Esophagus muscularis mucosa (tissue), 4 donors: ENCODE results near the gene IGF1R. TPM values are rescaled to one million over a fixed set of nuclear protein-coding genes. Genes with fewer than 3 reads are reported as not detected.

Source experiments
- DNase-seq: peaks from one replicate; pipeline ENCODE4 v3.0.0-alpha.2; 2017; ENCODE audit errors: extremely low spot score
- H3K27ac ChIP-seq, 4 donors: fragments of 200-600 bp; sonication (generic); replicated peaks in 1 of 4; 1 replicate in 3 of 4; 2 replicates in 1 of 4; pipeline ENCODE4 v1.5.1; 2016 to 2019; ENCODE audit warnings: mild to moderate bottlenecking in 1 of 4
- H3K27me3 ChIP-seq, 4 donors: fragments of 200-600 bp; sonication (generic); one replicate each; pipeline versions ENCODE4 v1.5.1 to v1.6.0; 2016 to 2019
- H3K36me3 ChIP-seq, 4 donors: fragments of 200-600 bp; sonication (generic); one replicate each; pipeline ENCODE4 v1.5.1; 2016 to 2019
- H3K4me1 ChIP-seq, 4 donors: fragments of 200-600 bp; sonication (generic); one replicate each; pipeline ENCODE4 v1.5.1; 2016 to 2019
- H3K4me3 ChIP-seq, 4 donors: fragments of 200-600 bp; sonication (generic); 1 replicate in 2 of 4; 2 replicates in 2 of 4; pipeline ENCODE4 v1.5.1; 2016 to 2019; ENCODE audit warnings: mild to moderate bottlenecking in 4 of 4, moderate library complexity in 1 of 4
- H3K9me3 ChIP-seq, 4 donors: fragments of 200-600 bp; sonication (generic); 1 replicate in 3 of 4; 2 replicates in 1 of 4; pipeline ENCODE4 v1.5.1; 2016 to 2019
- CTCF ChIP-seq, 3 experiments: fragments of 200-600 bp in 2 of 3; fragments of 450-650 bp in 1 of 3; sonication (generic) in 2 of 3; IDR thresholded peaks; one replicate each; pipeline ENCODE4 v1.5.1; 2017 to 2019; ENCODE audit warnings: antibody characterized with exemption in 3 of 3, mild to moderate bottlenecking in 2 of 3, moderate library complexity in 1 of 3
- EP300 ChIP-seq: sonication (generic); formaldehyde crosslinking; IDR thresholded peaks from one replicate; pipeline ENCODE4 v1.6.1; 2017; ENCODE audit warnings: antibody characterized with exemption
- POLR2A ChIP-seq: fragments of 450-650 bp; IDR thresholded peaks from one replicate; pipeline ENCODE4 v1.6.1; 2017; ENCODE audit warnings: antibody characterized with exemption, moderate library complexity, mild to moderate bottlenecking, low read depth
- POLR2AphosphoS5 ChIP-seq, 2 donors: sonication (generic); formaldehyde crosslinking; IDR thresholded peaks; one replicate each; pipeline ENCODE4 v1.6.1; 2017; ENCODE audit warnings: antibody characterized with exemption in 2 of 2
- WGBS: methylation state at CpG from one replicate; pipeline ENCODE4 v1.1.5; 2018; 5-methylcytosine and 5-hydroxymethylcytosine counted together
- intact Hi-C: fragments of 100-400 bp; cut with DNase I; formaldehyde crosslinking; loops from one replicate; pipeline ENCODE4 v1.15.1; 2023
- total RNA-seq, 4 donors: library from RNA; depleted of rRNA; stranded (reverse); fragments of >200 nt; gene quantifications; one replicate each; pipeline versions ENCODE4 v1.1.0 to v1.2.1, GENCODE V29; 2016

Gene IGF1R
- total RNA-seq, 4 donors from 2014 or later: 33.6 to 95.3 (median 49.7) TPM

- H3K4me3 ChIP-seq: no peak overlapping the region
- peaks cover 62 to 97% (median 80%) of the 10 kb centered on the region in 4 donors for H3K4me1 ChIP-seq
- no peaks in the 10 kb centered on the region for H3K9me3 ChIP-seq
- 92% methylated on average over 6 of the region's 6 CpGs for WGBS
- no peaks in the 10 kb centered on the region for H3K36me3 ChIP-seq
- DNase-seq: no peak
- H3K27me3 ChIP-seq: no peaks in the 10 kb centered on the region
- intact Hi-C loops: loop anchor here (5.0 kb wide), 1 partner anchor 66 kb away; no protein-coding TSS in a partner anchor
- no peak overlapping the region for H3K27ac ChIP-seq
- TF ChIP-seq POLR2AphosphoS5 (IDR thresholded peaks at IDR 0.05): no peak
- no peak for TF ChIP-seq CTCF (IDR thresholded peaks at IDR 0.05)
- TF ChIP-seq POLR2A: no peak
- no peak for TF ChIP-seq EP300
These were observed 18.1 kb downstream of the IGF1R start for GRCh38 chr15:98666441-98666840.

- H3K9me3 ChIP-seq: no peaks in the 10 kb centered on the region
- intact Hi-C loops: loop anchor here (5.0 kb wide), 1 partner anchor 65 kb away; no protein-coding TSS in a partner anchor
- WGBS: 83% methylated on average over 7 of the region's 7 CpGs
These were observed 18.5 kb downstream of the IGF1R start for GRCh38 chr15:98666841-98667240.

GRCh38 chr15:98667521-98668179, 19.3 kb downstream of the IGF1R start:
- WGBS: 85% methylated on average over 13 of the region's 13 CpGs
- Histone ChIP-seq H3K9me3 (no peaks in the 10 kb centered on the region), H3K27me3 (no peaks in the 10 kb centered on the region), H3K4me3 (no peak overlapping the region), H3K27ac (no peak overlapping the region), H3K4me1 (peaks cover 73 to 97% (median 84%) of the 10 kb centered on the region in 4 donors), H3K36me3 (no peaks in the 10 kb centered on the region)
- no peak for DNase-seq
- TF ChIP-seq EP300 (no peak), POLR2AphosphoS5 (IDR thresholded peaks at IDR 0.05) (no peak), POLR2A (no peak), CTCF (IDR thresholded peaks at IDR 0.05) (no peak)
- intact Hi-C loops: loop anchor here (5.0 kb wide), 1 partner anchor 65 kb away; no protein-coding TSS in a partner anchor

More at GRCh38 chr15:98666841-98667240, 18.5 kb downstream of the IGF1R start:
- H3K4me1 ChIP-seq: peaks cover 64 to 97% (median 80%) of the 10 kb centered on the region in 4 donors
- no peak overlapping the region for H3K4me3 ChIP-seq
- no peaks in the 10 kb centered on the region for H3K36me3 ChIP-seq
- no peak overlapping the region for H3K27ac ChIP-seq
- TF ChIP-seq POLR2AphosphoS5 (IDR thresholded peaks at IDR 0.05) (no peak), CTCF (IDR thresholded peaks at IDR 0.05) (no peak), EP300 (no peak), POLR2A (no peak)
- no peak for DNase-seq
- H3K27me3 ChIP-seq: no peaks in the 10 kb centered on the region

- no peak for TF ChIP-seq EP300
- no peak for TF ChIP-seq POLR2AphosphoS5 (IDR thresholded peaks at IDR 0.05)
- TF ChIP-seq CTCF (IDR thresholded peaks at IDR 0.05): no peak
- no peak for TF ChIP-seq POLR2A
- H3K4me3 ChIP-seq: no peak overlapping the region
- intact Hi-C loops: loop anchor here (5.0 kb wide), 1 partner anchor 64 kb away; no protein-coding TSS in a partner anchor
- H3K36me3 ChIP-seq: no peaks in the 10 kb centered on the region
- H3K9me3 ChIP-seq: no peaks in the 10 kb centered on the region
- H3K27me3 ChIP-seq: no peaks in the 10 kb centered on the region
- no peak for DNase-seq
- no peak overlapping the region for H3K27ac ChIP-seq
- peaks cover 76 to 96% (median 86%) of the 10 kb centered on the region in 4 donors for H3K4me1 ChIP-seq
- 31% methylated on average over 9 of the region's 10 CpGs for WGBS
These were observed 20.4 kb downstream of the IGF1R start for GRCh38 chr15:98668566-98669308.
